ENCODE results near the gene ATP2A1.

The ATP2A1 gene

GRCh38 chr16:28845761-28846079 is 32.6 kb upstream of the ATP2A1 start:
- Histone ChIP-seq H3K9ac (ENCODE audit: insufficient read length) (peak overlapping the region; percentile 98), H3K36me3 (ENCODE audit: insufficient read depth, low read length) (peaks cover 35% of the 10 kb centered on the region), H3K4me3 (peak overlapping the region; percentile 97), H3K9me3 (ENCODE audit: low read depth, low read length) (no peaks in the 10 kb centered on the region), H3K27ac (peak overlapping the region; percentile 64)
- TF ChIP-seq EZH2 (IDR thresholded peaks at IDR 0.05) (no peak), FOXP2 (optimal IDR thresholded peaks at IDR 0.05; ENCODE audit: control extremely low read depth, extremely low read length, insufficient read depth) (no peak), POLR2AphosphoS5 (IDR thresholded peaks at IDR 0.05; ENCODE audit: borderline replicate concordance, low read depth, low read length) (no peak)
- DNase-seq (ENCODE audit: low read depth, low spot score): no peak

DNA sequence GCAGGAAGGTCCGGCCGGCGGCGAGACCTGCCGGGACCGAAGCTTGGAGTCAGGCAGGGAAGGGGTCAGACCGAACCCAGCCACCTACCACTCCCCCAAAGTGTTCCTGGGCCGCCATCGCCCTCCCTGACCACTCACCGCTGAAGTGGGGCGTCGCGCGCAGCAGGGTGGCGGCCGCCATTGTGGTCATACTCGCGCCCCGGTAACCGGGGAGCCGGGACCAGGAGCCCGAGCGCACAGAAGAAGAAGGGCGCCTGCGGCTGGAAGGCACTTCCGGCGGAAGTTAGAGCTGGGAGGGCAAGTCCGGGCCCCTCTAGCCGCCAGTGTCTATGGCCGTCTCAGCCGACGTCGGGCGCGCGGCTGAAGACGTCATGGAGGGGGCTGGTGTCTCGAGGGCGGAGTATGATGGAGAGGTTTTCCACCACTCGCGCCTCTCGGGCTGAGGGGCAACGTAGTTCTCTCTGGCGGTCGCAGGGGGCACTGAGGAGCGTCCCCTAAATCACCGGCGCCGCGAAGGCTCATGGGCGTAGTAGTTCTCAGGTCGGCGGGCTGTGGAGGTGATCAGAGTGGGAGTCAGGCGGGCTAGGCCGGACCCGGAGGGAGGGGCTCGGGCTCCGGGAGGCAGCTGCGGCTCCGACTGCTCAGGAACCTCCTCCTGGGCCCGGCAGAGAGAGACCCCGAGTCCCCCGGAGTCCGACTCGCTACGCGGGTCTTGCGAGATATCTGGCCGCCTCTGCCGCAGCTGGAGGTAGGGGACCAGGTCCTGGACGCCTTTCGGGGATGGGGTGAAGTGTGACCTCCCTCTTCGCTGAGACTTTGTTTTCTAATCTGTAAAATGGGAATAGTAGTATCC is 32.0 kb upstream of the ATP2A1 start, which contains the start of gene TUFM:
TSS of gene TUFM (minus strand) at position 269 of the 853 bp plus-strand sequence. CDS start at position 190, 79 bp downstream.
- DNase-seq (ENCODE audit: low read depth, low spot score): peak; percentile 90
- peak; percentile 84 for TF ChIP-seq POLR2AphosphoS5 (IDR thresholded peaks at IDR 0.05; ENCODE audit: borderline replicate concordance, low read depth, low read length)
- TF ChIP-seq FOXP2 (optimal IDR thresholded peaks at IDR 0.05; ENCODE audit: control extremely low read depth, extremely low read length, insufficient read depth): peak; percentile 87
- no peak for TF ChIP-seq EZH2 (IDR thresholded peaks at IDR 0.05)
- H3K4me3 ChIP-seq: peak within 1 kb of the TSS; percentile 97

GRCh38 chr16:28846933-28847273 is 31.4 kb upstream of the ATP2A1 start:
- TF ChIP-seq EZH2 (IDR thresholded peaks at IDR 0.05): no peak
- no peak for TF ChIP-seq FOXP2 (optimal IDR thresholded peaks at IDR 0.05; ENCODE audit: control extremely low read depth, extremely low read length, insufficient read depth)
- TF ChIP-seq POLR2AphosphoS5 (IDR thresholded peaks at IDR 0.05; ENCODE audit: borderline replicate concordance, low read depth, low read length): no peak
- no peak for DNase-seq (ENCODE audit: low read depth, low spot score)
- H3K9ac ChIP-seq (ENCODE audit: insufficient read length): peak overlapping the region; percentile 92
- no peaks in the 10 kb centered on the region for H3K9me3 ChIP-seq (ENCODE audit: low read depth, low read length)
- H3K4me3 ChIP-seq: peak overlapping the region; percentile 97
- peaks cover 33% of the 10 kb centered on the region for H3K36me3 ChIP-seq (ENCODE audit: insufficient read depth, low read length)
- 0 out of 2 replicates have a peak overlapping the region, but pooled peaks have one; percentile 35 for H3K27ac ChIP-seq

More for the DNA sequence above, 32.0 kb upstream of the ATP2A1 start, which contains the start of gene TUFM:
- Histone ChIP-seq H3K9me3 (ENCODE audit: low read depth, low read length) (no peaks in the 10 kb centered on the region), H3K27ac (peak within 1 kb of the TSS; percentile 64), H3K36me3 (ENCODE audit: insufficient read depth, low read length) (peaks cover 35% of the 10 kb centered on the region), H3K9ac (ENCODE audit: insufficient read length) (peak within 1 kb of the TSS; percentile 98)

GRCh38 chr16:28858421-28858820 is 19.9 kb upstream of the ATP2A1 start:
- Histone ChIP-seq H3K4me3 (no peak overlapping the region), H3K36me3 (ENCODE audit: insufficient read depth, low read length) (no peaks in the 10 kb centered on the region), H3K9ac (ENCODE audit: insufficient read length) (no peak overlapping the region), H3K27ac (no peak overlapping the region), H3K9me3 (ENCODE audit: low read depth, low read length) (no peaks in the 10 kb centered on the region)
- TF ChIP-seq FOXP2 (optimal IDR thresholded peaks at IDR 0.05; ENCODE audit: control extremely low read depth, extremely low read length, insufficient read depth): no peak
- no peak for TF ChIP-seq EZH2 (IDR thresholded peaks at IDR 0.05)
- no peak for TF ChIP-seq POLR2AphosphoS5 (IDR thresholded peaks at IDR 0.05; ENCODE audit: borderline replicate concordance, low read depth, low read length)
- no peak for DNase-seq (ENCODE audit: low read depth, low spot score)

GRCh38 chr16:28859326-28859725 is 19.0 kb upstream of the ATP2A1 start:
- Histone ChIP-seq H3K9me3 (ENCODE audit: low read depth, low read length) (no peaks in the 10 kb centered on the region), H3K4me3 (no peak overlapping the region), H3K36me3 (ENCODE audit: insufficient read depth, low read length) (no peaks in the 10 kb centered on the region), H3K9ac (ENCODE audit: insufficient read length) (no peak overlapping the region), H3K27ac (no peak overlapping the region)
- TF ChIP-seq EZH2 (IDR thresholded peaks at IDR 0.05) (no peak), FOXP2 (optimal IDR thresholded peaks at IDR 0.05; ENCODE audit: control extremely low read depth, extremely low read length, insufficient read depth) (no peak), POLR2AphosphoS5 (IDR thresholded peaks at IDR 0.05; ENCODE audit: borderline replicate concordance, low read depth, low read length) (no peak)
- DNase-seq (ENCODE audit: low read depth, low spot score): no peak

DNA sequence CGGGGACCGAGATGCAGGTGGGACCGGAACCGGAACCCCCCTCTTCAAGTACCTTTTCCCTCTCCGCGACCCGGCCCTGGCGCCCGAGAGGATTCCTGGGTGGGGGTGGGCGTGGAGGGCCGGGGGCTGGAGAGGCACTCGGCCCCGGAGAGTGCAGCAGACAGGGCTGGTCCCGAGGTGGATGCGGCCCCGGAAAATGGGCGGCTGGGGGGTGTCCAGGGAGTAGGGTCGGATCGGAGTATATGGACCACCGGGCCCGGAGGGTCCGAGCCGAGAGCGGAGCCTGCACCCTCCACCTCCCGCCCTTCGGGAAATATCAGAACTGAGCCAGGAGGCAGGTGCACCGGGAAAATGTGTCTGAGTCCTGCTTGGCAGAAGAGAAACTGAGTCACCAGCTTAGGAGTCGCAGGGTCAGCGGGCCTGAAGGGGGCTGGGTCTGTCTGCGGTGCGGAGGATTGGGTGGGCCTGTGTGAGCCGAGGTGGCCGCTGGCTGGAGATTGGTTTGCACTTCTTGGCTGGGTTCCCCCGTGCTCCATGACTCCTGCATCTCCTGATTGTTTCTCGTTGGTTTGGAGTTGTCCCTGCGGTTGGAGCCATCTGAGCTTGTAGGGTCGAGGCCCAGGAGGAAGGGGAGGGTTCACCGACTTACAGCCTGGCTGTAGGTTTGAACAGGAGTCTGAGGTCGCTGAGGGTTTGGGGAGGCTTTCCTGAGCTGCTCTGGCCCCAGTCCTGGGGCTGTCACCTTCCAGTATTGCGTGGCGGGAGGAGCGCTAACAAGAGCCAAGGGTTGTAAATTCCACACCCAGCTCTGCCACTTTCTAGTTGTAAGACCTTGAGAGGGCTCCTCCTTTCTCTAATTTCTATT is 14.1 kb upstream of the ATP2A1 start:
- TF ChIP-seq EZH2 (IDR thresholded peaks at IDR 0.05) (no peak), FOXP2 (optimal IDR thresholded peaks at IDR 0.05; ENCODE audit: control extremely low read depth, extremely low read length, insufficient read depth) (no peak), POLR2AphosphoS5 (IDR thresholded peaks at IDR 0.05; ENCODE audit: borderline replicate concordance, low read depth, low read length) (no peak)
- Histone ChIP-seq H3K36me3 (ENCODE audit: insufficient read depth, low read length) (peaks cover 15% of the 10 kb centered on the region; the same call in 1 of the 2 replicates), H3K9me3 (ENCODE audit: low read depth, low read length) (no peaks in the 10 kb centered on the region), H3K4me3 (peak overlapping the region; percentile 100), H3K27ac (peak overlapping the region; percentile 99), H3K9ac (ENCODE audit: insufficient read length) (peak overlapping the region; percentile 99)
- DNase-seq (ENCODE audit: low read depth, low spot score): no peak

DNA sequence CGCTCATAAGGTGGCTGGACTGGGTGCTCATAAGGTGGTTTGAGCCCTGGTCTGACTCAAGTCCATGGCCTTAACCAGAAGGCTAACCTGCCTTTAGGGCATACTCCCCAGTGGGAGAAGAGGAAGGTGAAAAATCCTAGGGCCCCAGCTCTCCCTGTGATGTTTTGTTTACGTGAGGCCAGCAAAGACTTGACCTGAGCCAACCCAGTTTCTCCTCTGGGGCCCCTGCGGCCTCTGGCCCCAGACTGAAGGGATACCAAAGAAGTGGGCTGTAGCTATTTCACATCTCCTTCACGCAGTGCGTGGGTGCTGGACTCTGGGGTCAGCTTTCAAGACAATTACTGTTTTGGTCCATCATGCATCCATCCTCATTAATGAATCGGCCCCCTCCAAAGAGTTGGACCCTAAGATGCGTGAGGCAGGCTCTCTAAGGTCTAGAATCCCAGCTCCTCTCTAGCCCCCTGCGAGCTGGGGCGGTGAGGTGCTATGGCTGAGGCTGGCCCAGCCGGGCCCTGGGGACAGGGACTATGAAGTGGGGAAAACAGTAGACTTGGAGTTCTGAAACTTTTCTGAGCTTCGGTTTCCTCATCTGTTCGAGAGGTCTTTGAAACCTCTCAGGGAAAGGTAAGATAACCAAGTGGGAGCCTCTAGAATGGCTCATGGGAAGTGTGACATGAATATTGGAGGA is 13.1 kb upstream of the ATP2A1 start:
- peaks cover 25% of the 10 kb centered on the region for H3K36me3 ChIP-seq (ENCODE audit: insufficient read depth, low read length)
- TF ChIP-seq FOXP2 (optimal IDR thresholded peaks at IDR 0.05; ENCODE audit: control extremely low read depth, extremely low read length, insufficient read depth) (no peak), EZH2 (IDR thresholded peaks at IDR 0.05) (no peak), POLR2AphosphoS5 (IDR thresholded peaks at IDR 0.05; ENCODE audit: borderline replicate concordance, low read depth, low read length) (no peak)
- no peak for DNase-seq (ENCODE audit: low read depth, low spot score)
- peak overlapping the region; percentile 99 for H3K9ac ChIP-seq (ENCODE audit: insufficient read length)
- no peak overlapping the region for H3K27ac ChIP-seq
- peak overlapping the region; percentile 100; the same call in 1 of the 2 replicates for H3K4me3 ChIP-seq
- no peaks in the 10 kb centered on the region for H3K9me3 ChIP-seq (ENCODE audit: low read depth, low read length)

Measured in SK-N-MC (cell line).